Activated naive CD8-positive, alpha-beta T cell treated with anti-CD3 and anti-CD28 coated beads for 36 hours (primary cell): Measurements from ENCODE around the gene SCCPDH. TPM values are rescaled to one million over a fixed set of nuclear protein-coding genes. Genes with fewer than 3 reads are reported as not detected.
"Not testable (repeated sequence)": the region's sequence is repeated elsewhere in the genome, so short reads cannot be mapped to it uniquely, and the experiment has no call there.

Source experiments
- DNase-seq: peaks from one replicate; pipeline ENCODE4 v3.0.0; 2021
- H3K27ac Mint-ChIP-seq: one replicate; pipeline ENCODE4 v1.8.0; 2022; ENCODE audit warnings: mild to moderate bottlenecking, moderate library complexity, mixed read lengths
- H3K27me3 Mint-ChIP-seq: one replicate; pipeline ENCODE4 v1.8.0; 2022; ENCODE audit warnings: mild to moderate bottlenecking, mixed read lengths
- H3K36me3 Mint-ChIP-seq: one replicate; pipeline ENCODE4 v1.8.0; 2021; ENCODE audit warnings: mild to moderate bottlenecking, mixed read lengths
- H3K4me1 Mint-ChIP-seq: one replicate; pipeline ENCODE4 v1.8.0; 2021; ENCODE audit warnings: mixed read lengths
- H3K4me3 Mint-ChIP-seq: one replicate; pipeline ENCODE4 v1.8.0; 2022; ENCODE audit warnings: mild to moderate bottlenecking, moderate library complexity, mixed read lengths
- H3K9me3 Mint-ChIP-seq: one replicate; pipeline ENCODE4 v1.8.0; 2022; ENCODE audit warnings: mixed read lengths
- total RNA-seq, 2 experiments: library from RNA; stranded (reverse); gene quantifications; one replicate each; pipeline ENCODE4 v1.2.3, GENCODE V29; 2021

SCCPDH gene
- total RNA-seq, 2 experiments from 2014 or later = 45.8 to 46.3 TPM

GRCh38 chr1:246694213-246694895 lies 29.9 kb upstream of the SCCPDH start:
- H3K27ac Mint-ChIP-seq, H3K27me3 Mint-ChIP-seq: not testable (repeated sequence)

GRCh38 chr1:246695136-246695535 lies 29.1 kb upstream of the SCCPDH start:
- Mint-ChIP-seq H3K4me3 (no peak overlapping the region), H3K36me3 (peaks cover 2% of the 10 kb centered on the region), H3K9me3 (peaks cover 10% of the 10 kb centered on the region), H3K27me3 (no peaks in the 10 kb centered on the region), H3K27ac (no peak overlapping the region), H3K4me1 (peaks cover 7% of the 10 kb centered on the region)
- DNase-seq = no peak

More at GRCh38 chr1:246694213-246694895, 29.9 kb upstream of the SCCPDH start:
- DNase-seq, H3K4me1 Mint-ChIP-seq, H3K36me3 Mint-ChIP-seq, H3K4me3 Mint-ChIP-seq: not testable (repeated sequence)
- H3K9me3 Mint-ChIP-seq = peaks cover 10% of the 10 kb centered on the region

- no peak overlapping the region for H3K4me3 Mint-ChIP-seq
- no peak for DNase-seq
- H3K27ac Mint-ChIP-seq = no peak overlapping the region
- peaks cover 2% of the 10 kb centered on the region for H3K36me3 Mint-ChIP-seq
- H3K4me1 Mint-ChIP-seq = peaks cover 7% of the 10 kb centered on the region
- H3K27me3 Mint-ChIP-seq = no peaks in the 10 kb centered on the region
- H3K9me3 Mint-ChIP-seq = peaks cover 10% of the 10 kb centered on the region
Observed at GRCh38 chr1:246695666-246696065, 28.5 kb upstream of the SCCPDH start.

GRCh38 chr1:246698466-246699094 lies 25.6 kb upstream of the SCCPDH start:
- no peak for DNase-seq
- Mint-ChIP-seq H3K27me3 (no peaks in the 10 kb centered on the region), H3K27ac (peak overlapping the region; percentile 30), H3K9me3 (peaks cover 8% of the 10 kb centered on the region), H3K36me3 (no peaks in the 10 kb centered on the region), H3K4me3 (peak overlapping the region; percentile 11), H3K4me1 (peaks cover 7% of the 10 kb centered on the region)

- peak; percentile 80 for DNase-seq
- Mint-ChIP-seq H3K36me3 (no peaks in the 10 kb centered on the region), H3K9me3 (peaks cover 6% of the 10 kb centered on the region), H3K4me3 (peak overlapping the region; percentile 11), H3K27me3 (peaks cover 3% of the 10 kb centered on the region), H3K4me1 (peaks cover 7% of the 10 kb centered on the region), H3K27ac (peak overlapping the region; percentile 30)
Observed at GRCh38 chr1:246699095-246699735, 25.0 kb upstream of the SCCPDH start.

GRCh38 chr1:246703581-246703980 lies 20.6 kb upstream of the SCCPDH start:
- H3K27me3 Mint-ChIP-seq = peaks cover 3% of the 10 kb centered on the region
- no peak overlapping the region for H3K4me3 Mint-ChIP-seq
- H3K27ac Mint-ChIP-seq = no peak overlapping the region
- H3K4me1 Mint-ChIP-seq = peaks cover 8% of the 10 kb centered on the region
- H3K36me3 Mint-ChIP-seq = no peaks in the 10 kb centered on the region
- DNase-seq = no peak
- no peaks in the 10 kb centered on the region for H3K9me3 Mint-ChIP-seq

- Mint-ChIP-seq H3K36me3 (peaks cover 2% of the 10 kb centered on the region), H3K4me3 (no peak overlapping the region), H3K4me1 (peaks cover 2% of the 10 kb centered on the region), H3K27me3 (peaks cover 3% of the 10 kb centered on the region), H3K9me3 (peaks cover 1% of the 10 kb centered on the region), H3K27ac (no peak overlapping the region)
- no peak for DNase-seq
Observed at GRCh38 chr1:246705368-246705767, 18.8 kb upstream of the SCCPDH start.

- H3K4me1 Mint-ChIP-seq = peaks cover 2% of the 10 kb centered on the region
- peaks cover 10% of the 10 kb centered on the region for H3K27me3 Mint-ChIP-seq
- no peak for DNase-seq
- peaks cover 2% of the 10 kb centered on the region for H3K36me3 Mint-ChIP-seq
- no peak overlapping the region for H3K27ac Mint-ChIP-seq
- H3K9me3 Mint-ChIP-seq = peaks cover 1% of the 10 kb centered on the region
- H3K4me3 Mint-ChIP-seq = no peak overlapping the region
Observed at GRCh38 chr1:246708166-246708565, 16.0 kb upstream of the SCCPDH start.

GRCh38 chr1:246709196-246709595 lies 15.0 kb upstream of the SCCPDH start:
- H3K4me1 Mint-ChIP-seq = peaks cover 2% of the 10 kb centered on the region
- H3K27ac Mint-ChIP-seq = no peak overlapping the region
- H3K36me3 Mint-ChIP-seq = peaks cover 2% of the 10 kb centered on the region
- peaks cover 10% of the 10 kb centered on the region for H3K27me3 Mint-ChIP-seq
- DNase-seq = no peak
- peaks cover 1% of the 10 kb centered on the region for H3K9me3 Mint-ChIP-seq
- no peak overlapping the region for H3K4me3 Mint-ChIP-seq

GRCh38 chr1:246709835-246710234 lies 14.4 kb upstream of the SCCPDH start:
- DNase-seq = no peak
- H3K9me3 Mint-ChIP-seq = peaks cover 1% of the 10 kb centered on the region
- H3K4me1 Mint-ChIP-seq = peaks cover 2% of the 10 kb centered on the region
- no peak overlapping the region for H3K27ac Mint-ChIP-seq
- H3K36me3 Mint-ChIP-seq = peaks cover 2% of the 10 kb centered on the region
- peaks cover 10% of the 10 kb centered on the region for H3K27me3 Mint-ChIP-seq
- no peak overlapping the region for H3K4me3 Mint-ChIP-seq

- H3K4me3 Mint-ChIP-seq = no peak overlapping the region
- H3K36me3 Mint-ChIP-seq = peaks cover 2% of the 10 kb centered on the region
Observed at GRCh38 chr1:246711548-246712003, 12.6 kb upstream of the SCCPDH start.

GRCh38 chr1:246712428-246712827 lies 11.8 kb upstream of the SCCPDH start:
- not testable (repeated sequence) for H3K36me3 Mint-ChIP-seq, H3K4me1 Mint-ChIP-seq, H3K9me3 Mint-ChIP-seq, H3K4me3 Mint-ChIP-seq, H3K27ac Mint-ChIP-seq, DNase-seq
- peaks cover 16% of the 10 kb centered on the region for H3K27me3 Mint-ChIP-seq

More at GRCh38 chr1:246711548-246712003, 12.6 kb upstream of the SCCPDH start:
- Mint-ChIP-seq H3K27me3 (peaks cover 16% of the 10 kb centered on the region), H3K4me1 (peaks cover 2% of the 10 kb centered on the region), H3K27ac (no peak overlapping the region), H3K9me3 (peaks cover 1% of the 10 kb centered on the region)
- no peak for DNase-seq

- not testable (repeated sequence) for H3K4me3 Mint-ChIP-seq, H3K9me3 Mint-ChIP-seq, H3K27me3 Mint-ChIP-seq, H3K36me3 Mint-ChIP-seq, DNase-seq, H3K4me1 Mint-ChIP-seq, H3K27ac Mint-ChIP-seq
Observed at GRCh38 chr1:246719361-246719760, 4.8 kb upstream of the SCCPDH start.

GRCh38 chr1:246720814-246721213 lies 3.4 kb upstream of the SCCPDH start:
- not testable (repeated sequence) for H3K27ac Mint-ChIP-seq, H3K4me3 Mint-ChIP-seq, H3K36me3 Mint-ChIP-seq, DNase-seq, H3K9me3 Mint-ChIP-seq, H3K27me3 Mint-ChIP-seq
- peaks cover 14% of the 10 kb centered on the region for H3K4me1 Mint-ChIP-seq

GRCh38 chr1:246722720-246723119 lies 1.5 kb upstream of the SCCPDH start:
- Mint-ChIP-seq H3K9me3 (peaks cover 10% of the 10 kb centered on the region), H3K4me3 (no peak overlapping the region), H3K27ac (no peak overlapping the region), H3K27me3 (no peaks in the 10 kb centered on the region), H3K36me3 (peaks cover 16% of the 10 kb centered on the region), H3K4me1 (peaks cover 18% of the 10 kb centered on the region)
- no peak for DNase-seq
